ENCODE results near the gene ADORA3.
"Not testable (repeated sequence)": the region's sequence is repeated elsewhere in the genome, so short reads cannot be mapped to it uniquely, and the experiment has no call there.

The ADORA3 gene

DNA sequence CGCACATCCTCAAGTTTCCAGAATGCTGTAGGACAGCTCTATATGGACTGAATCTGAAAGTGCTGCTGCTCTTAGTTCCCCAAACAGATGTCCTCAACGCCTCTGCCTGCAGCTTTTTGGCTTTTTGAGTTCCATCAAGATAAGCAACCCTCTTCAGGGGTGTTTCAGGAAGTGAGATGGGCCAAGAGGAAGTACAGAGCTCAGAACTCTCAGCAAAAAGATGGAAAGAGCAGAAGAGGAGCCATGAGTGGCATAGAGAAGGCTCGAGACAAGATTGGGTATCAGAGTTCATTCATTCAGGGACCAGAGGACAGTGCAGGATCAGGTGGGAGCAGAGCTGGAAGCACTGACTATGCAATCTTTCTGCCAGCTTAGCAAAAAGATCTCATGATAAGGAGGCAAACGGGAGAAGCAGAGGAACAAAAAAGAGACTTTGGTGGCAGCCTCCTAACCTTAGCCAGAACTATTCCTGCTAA, at the start of gene ADORA3, which contains the start of gene TMIGD3:
TSS of gene ADORA3 (minus strand) at position 49 of the 476 bp plus-strand sequence. CDS start 279 bp downstream, outside the sequence.
TSS of gene TMIGD3 (minus strand) at position 49 of the 476 bp plus-strand sequence. CDS start 279 bp downstream, outside the sequence.
- no peak for DNase-seq

DNA sequence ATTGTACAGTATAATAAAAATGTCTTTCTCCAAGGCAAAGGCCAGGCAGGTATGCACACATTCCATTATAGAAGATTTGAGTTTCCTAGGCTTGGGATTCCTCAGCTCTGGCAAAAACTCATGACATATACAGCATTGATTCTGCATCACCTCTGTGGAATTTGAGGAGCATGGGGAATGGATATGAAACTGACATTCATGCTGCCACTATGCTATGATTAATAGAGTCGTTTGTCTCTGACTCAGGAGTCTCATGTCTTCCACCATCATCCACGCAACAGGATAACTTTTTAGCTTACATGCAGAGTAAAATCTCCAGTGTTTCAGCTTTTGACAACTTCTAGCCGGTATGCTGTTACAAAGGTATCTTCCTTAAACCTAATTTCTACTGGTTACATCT, 49.8 kb upstream of the ADORA3 start:
- peak in 1 of 2 experiments; percentile 11 for DNase-seq

DNA sequence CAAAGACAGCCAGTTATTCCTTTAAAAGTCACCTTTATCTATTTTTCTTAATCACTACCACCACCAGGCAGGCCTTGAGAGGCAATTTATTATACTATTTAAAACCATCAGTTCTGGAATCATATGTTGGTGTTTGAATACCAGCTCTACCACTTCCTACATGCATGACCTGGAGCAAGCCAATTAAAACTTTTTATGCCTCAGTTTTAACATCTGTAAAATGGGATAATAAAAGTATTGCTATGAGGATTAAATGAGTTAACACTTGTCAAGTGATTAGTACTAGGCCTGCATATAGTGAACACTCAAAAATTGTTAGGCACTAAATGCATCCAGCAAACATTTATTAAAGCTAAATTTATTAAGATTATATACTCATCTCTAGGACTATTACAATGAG, 49.2 kb upstream of the ADORA3 start:
- DNase-seq, result no peak

DNA sequence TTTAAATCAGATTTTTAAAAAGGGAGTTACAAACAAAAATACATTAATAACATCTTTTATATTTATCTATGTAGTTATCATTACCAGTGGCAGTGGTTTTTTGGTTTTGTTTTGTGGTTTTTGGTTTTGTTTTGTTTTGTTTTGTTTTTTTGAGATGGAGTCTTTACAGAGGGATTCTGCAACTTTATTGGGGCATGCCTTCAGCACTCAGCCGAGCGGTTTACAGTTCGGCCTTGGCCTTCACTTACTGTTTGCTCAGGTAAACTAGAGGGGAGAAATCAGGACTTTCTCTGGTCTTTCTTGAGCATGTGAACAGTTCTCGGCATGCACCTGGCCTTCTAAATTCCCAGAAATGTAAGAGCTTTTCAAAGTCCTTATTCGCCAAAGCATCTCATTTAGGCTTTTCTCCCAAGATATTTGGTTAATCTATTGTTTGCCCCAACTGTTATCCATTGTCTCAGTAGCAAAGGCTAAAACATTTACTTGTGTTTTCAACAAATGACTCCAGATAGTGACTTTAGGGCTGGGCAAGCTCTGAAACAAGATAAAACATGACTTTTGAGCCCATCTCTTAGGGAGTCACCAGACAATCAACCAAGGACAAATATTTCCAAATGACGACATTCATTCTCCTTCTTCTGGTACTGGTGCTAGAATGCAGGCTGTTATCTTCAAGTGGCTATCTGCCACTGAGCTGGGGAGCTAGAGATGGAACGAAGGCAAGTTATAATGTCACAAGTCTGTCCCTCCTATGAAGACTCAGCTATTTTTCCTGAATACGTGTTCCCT, 48.4 kb upstream of the ADORA3 start:
- DNase-seq, result no peak

DNA sequence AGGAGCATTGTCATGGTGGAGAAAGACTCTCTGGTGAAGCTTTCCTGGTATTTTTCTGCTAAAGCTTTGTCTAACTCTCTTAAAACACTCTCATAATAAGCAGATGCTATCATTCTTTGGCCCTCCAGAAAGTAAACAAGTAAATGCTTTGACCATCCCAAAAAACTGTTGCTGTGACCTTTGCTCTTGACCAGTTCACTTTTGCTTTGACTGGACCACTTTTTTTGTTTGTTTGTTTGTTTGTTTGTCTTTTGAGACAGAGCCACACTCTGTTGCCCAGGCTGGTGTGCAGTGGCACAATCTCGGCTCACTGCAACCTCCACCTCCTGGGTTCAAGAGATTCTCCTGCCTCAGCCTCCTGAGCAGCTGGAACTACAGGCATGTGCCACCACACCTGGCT, 44.4 kb upstream of the ADORA3 start:
- not testable (repeated sequence) for DNase-seq

- no peak for DNase-seq
Observed at GRCh38 chr1:111542187-111542586, 38.8 kb upstream of the ADORA3 start.

DNA sequence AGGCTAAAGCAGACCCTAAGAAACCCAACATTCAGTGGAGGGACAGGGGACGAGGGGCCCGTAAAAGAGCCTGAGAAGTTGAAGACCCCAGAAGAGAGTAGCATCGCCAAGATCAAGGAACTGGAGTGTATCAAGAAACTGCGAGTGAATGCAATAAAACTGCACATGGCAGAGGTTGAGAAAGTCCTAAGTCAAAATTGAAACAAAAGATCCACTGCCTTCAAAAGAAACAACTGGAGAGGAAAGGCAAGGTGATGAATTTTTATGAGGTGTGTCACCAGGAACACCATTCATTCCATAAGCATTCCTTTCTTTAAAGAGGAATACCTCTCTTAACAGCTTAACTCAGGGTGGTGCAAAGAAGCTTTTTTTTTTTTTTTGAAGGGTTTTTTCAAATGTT, 38.3 kb upstream of the ADORA3 start:
- DNase-seq, result peak in 1 of 2 experiments; percentile 33

DNA sequence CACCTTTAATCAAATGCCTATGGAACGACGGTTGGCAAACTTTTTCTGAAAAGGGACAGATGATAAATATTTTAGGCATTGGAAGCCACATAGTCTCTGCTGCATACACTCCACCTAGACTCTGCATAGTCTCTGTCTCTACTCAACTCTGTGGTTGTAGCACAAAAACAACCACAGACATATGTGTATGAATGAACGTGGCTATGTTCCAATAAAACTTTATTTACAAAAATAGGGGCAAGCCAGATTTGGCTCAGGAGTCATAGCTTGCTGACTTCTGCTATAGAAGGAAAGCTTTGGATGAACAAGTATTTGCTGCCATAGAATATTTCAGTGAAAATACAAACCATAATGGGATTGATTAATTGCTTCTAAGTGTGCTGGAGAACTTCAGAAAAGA, 37.5 kb upstream of the ADORA3 start:
- no peak for DNase-seq

- DNase-seq, result no peak
Observed at GRCh38 chr1:111538343-111539025, 35.1 kb upstream of the ADORA3 start.

GRCh38 chr1:111535256-111536191, 32.1 kb upstream of the ADORA3 start:
- no peak for DNase-seq

DNA sequence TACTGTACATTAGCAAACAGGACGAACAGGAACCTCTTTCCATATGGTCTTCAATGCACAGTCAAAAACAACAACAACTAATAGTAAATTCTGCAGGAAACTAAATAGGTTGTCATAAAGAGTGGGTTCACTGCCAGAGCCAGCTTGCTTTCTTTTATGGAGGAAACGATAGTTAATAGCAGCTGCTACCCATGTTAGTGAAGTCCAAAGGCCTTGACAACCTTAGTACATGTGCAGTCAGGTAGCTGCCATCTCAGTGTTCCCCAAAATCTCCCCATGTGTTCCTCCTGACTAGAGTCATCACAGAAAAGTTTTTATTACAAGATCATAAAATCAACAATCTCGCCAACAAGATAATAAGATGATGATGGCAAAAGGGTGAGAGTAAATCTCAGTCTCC, 16.6 kb upstream of the ADORA3 start:
- no peak for DNase-seq

DNA sequence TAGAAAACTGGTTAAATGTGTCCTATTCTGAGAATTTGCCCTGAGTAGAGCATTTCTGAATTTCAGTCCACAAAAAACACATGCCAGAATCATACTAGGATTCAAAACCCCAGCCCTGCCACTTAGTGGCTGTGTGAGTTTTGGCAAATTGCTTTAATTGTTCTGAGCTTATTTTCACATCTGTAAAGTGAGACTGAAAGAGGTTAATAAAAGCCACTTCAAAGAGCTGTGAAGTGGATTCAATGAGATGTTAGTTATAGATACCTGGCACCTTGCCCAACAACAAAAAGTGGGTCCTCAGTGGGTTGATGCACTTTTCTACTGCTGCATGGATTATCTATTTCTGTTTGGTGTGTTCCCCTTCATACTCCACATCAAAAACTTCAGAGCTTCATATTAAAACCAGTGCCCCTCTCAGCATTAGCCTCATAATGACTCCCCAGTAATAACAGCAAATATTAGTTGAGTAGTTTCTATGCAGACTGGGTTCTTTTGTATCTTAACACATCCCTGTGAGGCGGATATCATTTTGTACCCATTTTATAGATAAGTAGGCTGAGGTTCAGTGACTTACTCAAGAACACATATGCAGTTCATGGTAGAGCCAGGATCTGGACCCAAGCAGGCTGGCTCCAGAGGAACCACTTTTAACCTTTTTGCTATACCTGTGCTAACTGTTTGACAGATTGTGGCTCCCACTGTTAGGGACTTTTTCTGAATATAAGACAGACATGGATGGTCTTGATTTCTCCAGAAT, 14.2 kb upstream of the ADORA3 start:
- DNase-seq, result no peak

- no peak for DNase-seq
Observed at GRCh38 chr1:111516005-111516535, 12.6 kb upstream of the ADORA3 start.

- DNase-seq, result no peak
Observed at GRCh38 chr1:111515291-111516004, 12.0 kb upstream of the ADORA3 start.

DNA sequence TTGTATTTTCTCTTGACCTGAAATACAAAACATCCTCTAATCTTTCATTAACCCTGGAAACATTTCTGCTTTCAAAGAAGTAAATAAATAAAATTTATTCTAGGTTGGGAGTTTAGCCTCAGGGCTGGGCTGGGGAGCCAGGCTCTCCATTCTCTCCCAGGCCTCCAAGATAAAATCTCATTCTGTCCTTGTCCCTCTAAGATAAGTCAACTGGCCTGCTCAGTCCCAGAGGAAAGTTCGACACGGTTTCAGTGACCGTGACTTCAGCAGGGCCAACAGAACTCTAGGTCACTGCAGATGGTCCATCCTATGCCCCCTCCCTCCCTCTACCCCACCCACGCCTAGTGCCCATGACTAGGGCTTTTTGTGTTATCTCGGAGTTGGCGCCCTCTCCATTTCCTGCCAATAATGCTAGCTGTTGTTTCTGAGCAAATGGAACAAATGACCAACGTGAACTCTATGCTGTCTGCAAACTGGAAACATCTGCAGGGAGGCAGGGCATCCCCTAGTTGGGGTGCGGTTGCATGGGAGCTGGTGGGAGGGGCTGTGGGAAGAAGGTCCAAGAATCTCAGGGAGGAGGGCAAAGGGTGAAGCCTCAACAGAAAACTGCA, 10.1 kb upstream of the ADORA3 start:
- no peak for DNase-seq

- DNase-seq, result no peak
Observed at GRCh38 chr1:111512931-111513330, 9.5 kb upstream of the ADORA3 start.

DNA sequence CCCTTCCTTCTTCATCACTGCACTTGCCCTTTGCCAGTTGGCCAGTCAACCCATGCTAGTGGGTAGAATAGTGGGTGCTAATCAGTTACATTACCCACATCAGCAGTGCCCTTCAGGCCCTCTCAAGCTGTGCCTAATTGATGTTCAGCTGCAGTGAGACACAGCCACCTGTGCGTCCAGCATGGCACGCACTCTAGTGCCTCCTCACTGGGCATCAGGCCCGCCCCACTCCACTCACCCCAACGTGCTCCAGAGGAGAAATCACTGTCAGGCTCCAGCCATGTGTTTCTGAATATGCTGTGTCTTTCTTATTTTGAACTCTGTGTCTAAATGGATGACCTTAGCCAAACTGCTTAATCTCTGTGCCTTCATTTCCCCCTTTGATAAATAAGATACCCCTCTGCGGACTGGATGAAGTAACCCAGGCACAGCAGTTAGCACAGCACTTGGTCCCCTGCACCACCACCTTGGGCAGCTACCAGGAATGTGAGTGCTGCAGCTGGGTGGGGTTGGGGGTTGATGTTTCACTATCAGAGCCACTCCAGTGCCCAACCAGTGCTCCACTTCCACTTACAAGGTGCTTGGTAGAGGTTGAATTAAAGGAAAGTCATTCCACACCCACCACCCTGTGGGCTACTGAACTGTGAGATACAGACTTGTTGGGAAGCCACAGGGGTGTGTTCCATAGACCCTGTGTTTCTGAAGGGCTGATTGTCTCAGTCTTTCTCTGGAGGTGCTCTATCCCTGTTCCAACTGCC, 8.9 kb upstream of the ADORA3 start:
- no peak for DNase-seq

DNA sequence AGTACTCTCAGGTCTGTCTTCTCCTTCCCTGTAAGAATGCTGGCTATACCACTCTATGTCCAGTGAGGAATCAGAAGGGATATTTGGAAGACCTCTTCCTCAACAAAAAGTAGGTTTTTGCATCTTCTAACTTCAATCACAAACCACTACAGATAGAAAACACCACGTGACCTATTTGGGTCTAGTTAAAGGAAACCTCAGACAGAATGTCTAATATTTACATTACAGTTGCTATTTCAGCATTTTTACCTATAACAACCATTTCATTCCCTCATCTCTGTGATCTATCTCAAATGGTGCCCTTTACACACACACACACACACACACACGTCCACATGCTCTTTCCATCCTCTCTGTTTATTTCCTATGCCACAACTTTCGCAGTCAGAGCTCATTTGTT, 7.9 kb upstream of the ADORA3 start:
- DNase-seq, result no peak

GRCh38 chr1:111509997-111510375, 6.6 kb upstream of the ADORA3 start:
- DNase-seq, result no peak
